ENCODE results near the gene GALNT15. TPM values are rescaled to one million over a fixed set of nuclear protein-coding genes. Genes with fewer than 3 reads are reported as not detected.

GALNT15 gene
- total RNA-seq, 5 donors from 2014 or later (not counting 1 experiment from before 2014, with no cell fraction given): 0.06 TPM; not detected in 4

DNA sequence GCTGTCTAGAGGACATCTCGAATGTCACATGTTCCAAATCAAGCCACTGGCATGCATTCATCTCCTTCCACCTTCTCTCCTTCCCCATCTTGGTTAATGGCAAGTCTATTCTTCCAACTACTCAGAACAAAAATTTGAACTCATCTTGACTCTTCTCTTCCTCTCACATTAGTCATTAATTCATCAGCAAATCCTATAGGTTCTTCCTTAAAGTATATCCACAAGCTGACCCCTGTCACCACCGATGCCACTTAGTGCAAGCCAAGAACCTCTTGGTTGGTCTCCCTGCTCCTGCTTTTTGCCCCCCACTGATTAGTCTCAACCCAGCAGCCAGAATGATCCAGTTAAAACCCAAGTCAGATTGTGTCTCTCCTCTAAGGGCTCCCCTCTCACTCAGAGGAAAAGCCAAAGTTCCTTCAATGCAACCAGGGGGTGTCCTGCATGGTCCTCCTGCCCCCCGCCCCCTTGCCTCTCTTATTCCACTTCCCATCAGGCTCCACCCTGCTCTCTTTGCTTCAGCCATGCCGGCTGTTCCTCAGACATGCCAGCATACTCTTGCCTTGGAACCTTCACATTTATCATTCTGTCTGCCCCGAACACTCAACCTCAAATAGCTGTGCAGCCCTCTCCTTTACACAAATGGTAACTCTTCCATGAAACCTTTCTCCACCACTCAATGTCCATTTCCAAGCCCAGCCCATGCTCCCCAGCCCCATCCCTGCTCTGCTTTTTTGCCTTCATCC is 1.0 kb upstream of the GALNT15 start:
- no peaks in the 10 kb centered on the region for H3K36me3 ChIP-seq (ENCODE audit: control insufficient read depth in 2 of 2, extremely low read depth in 1 of 2, insufficient read depth in 1 of 2, low read length in 1 of 2)
- Mint-ChIP-seq H3K27me3 (peaks cover 16 to 18% of the 10 kb centered on the region in 2 donors), H3K27ac (no peak overlapping the region), H3K4me1 (peaks cover under 1 to 4% (median 4%) of the 10 kb centered on the region in 3 donors), H3K36me3 (no peaks in the 10 kb centered on the region), H3K4me3 (no peak overlapping the region), H3K9me3 (no peaks in the 10 kb centered on the region)
- ATAC-seq (replicated peaks in 1 of 4) (no peak), DNase-seq (no peak)
- WGBS (ENCODE audit: insufficient coverage): 67% methylated on average over 5 of the region's 5 CpGs
- ChIA-PET CTCF (interaction anchor here (0.7 to 1.0 kb wide), 3 partner anchors 9 to 18 kb away, joined by 3 to 5 read pairs (median 4); no protein-coding TSS in a partner anchor), POLR2A (no interaction called here)
- no peak overlapping the region for H3K4me3 ChIP-seq (ENCODE audit: control insufficient read depth in 1 of 2, extremely low read depth in 1 of 2, low read length in 1 of 2)
- no peaks in the 10 kb centered on the region for H3K9me3 ChIP-seq
- H3K27ac ChIP-seq (ENCODE audit: low read length): no peak overlapping the region
- H3K27me3 ChIP-seq (replicated peaks in 1 of 2; ENCODE audit: control insufficient read depth in 2 of 2, extremely low read depth in 1 of 2, insufficient read depth in 2 of 2, low read length in 1 of 2): peaks cover 0 to 15% of the 10 kb centered on the region in 2 experiments
- peaks cover 0 to 5% of the 10 kb centered on the region in 2 experiments for H3K4me1 ChIP-seq (ENCODE audit: control insufficient read depth in 1 of 2, extremely low read depth in 1 of 2, insufficient read depth in 2 of 2, low read length in 2 of 2)

DNA sequence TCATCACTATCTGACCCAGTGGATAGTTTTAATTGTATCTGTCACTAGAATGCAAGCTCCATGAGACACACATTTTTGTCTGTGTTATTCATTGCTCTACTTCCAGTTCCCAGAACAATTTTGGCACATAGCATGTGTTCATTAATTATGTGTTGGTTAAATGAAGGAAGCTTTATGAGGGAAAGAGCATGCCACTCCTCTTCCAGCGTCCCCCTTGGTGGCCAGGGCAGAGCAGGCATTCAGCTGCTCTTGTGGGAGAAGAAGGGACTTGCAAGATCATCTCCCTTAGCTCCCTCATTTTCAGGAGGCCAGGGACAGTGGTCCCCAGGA is 489 bp upstream of the GALNT15 start:
- Histone ChIP-seq H3K27ac (ENCODE audit: low read length) (no peak overlapping the region), H3K9me3 (no peaks in the 10 kb centered on the region), H3K36me3 (ENCODE audit: control insufficient read depth in 2 of 2, extremely low read depth in 1 of 2, insufficient read depth in 1 of 2, low read length in 1 of 2) (no peaks in the 10 kb centered on the region), H3K4me1 (ENCODE audit: control insufficient read depth in 1 of 2, extremely low read depth in 1 of 2, insufficient read depth in 2 of 2, low read length in 2 of 2) (peaks cover 0 to 6% of the 10 kb centered on the region in 2 experiments), H3K27me3 (replicated peaks in 1 of 2; ENCODE audit: control insufficient read depth in 2 of 2, extremely low read depth in 1 of 2, insufficient read depth in 2 of 2, low read length in 1 of 2) (peaks cover 0 to 19% of the 10 kb centered on the region in 2 experiments), H3K4me3 (ENCODE audit: control insufficient read depth in 1 of 2, extremely low read depth in 1 of 2, low read length in 1 of 2) (no peak overlapping the region)
- Mint-ChIP-seq H3K9me3 (no peaks in the 10 kb centered on the region), H3K27ac (no peak overlapping the region), H3K36me3 (no peaks in the 10 kb centered on the region), H3K4me3 (no peak overlapping the region), H3K4me1 (peaks cover 4 to 8% (median 5%) of the 10 kb centered on the region in 3 donors), H3K27me3 (peaks cover 18 to 23% of the 10 kb centered on the region in 2 donors)
- ChIA-PET POLR2A (no interaction called here), CTCF (interaction anchor here (0.7 to 1.0 kb wide), 3 partner anchors 9 to 17 kb away, joined by 3 to 5 read pairs (median 4); no protein-coding TSS in a partner anchor)
- no CpG with 5 or more reads among the region's 1 CpG for WGBS (ENCODE audit: insufficient coverage)
- no peak for DNase-seq
- no peak for ATAC-seq (replicated peaks in 1 of 4)

DNA sequence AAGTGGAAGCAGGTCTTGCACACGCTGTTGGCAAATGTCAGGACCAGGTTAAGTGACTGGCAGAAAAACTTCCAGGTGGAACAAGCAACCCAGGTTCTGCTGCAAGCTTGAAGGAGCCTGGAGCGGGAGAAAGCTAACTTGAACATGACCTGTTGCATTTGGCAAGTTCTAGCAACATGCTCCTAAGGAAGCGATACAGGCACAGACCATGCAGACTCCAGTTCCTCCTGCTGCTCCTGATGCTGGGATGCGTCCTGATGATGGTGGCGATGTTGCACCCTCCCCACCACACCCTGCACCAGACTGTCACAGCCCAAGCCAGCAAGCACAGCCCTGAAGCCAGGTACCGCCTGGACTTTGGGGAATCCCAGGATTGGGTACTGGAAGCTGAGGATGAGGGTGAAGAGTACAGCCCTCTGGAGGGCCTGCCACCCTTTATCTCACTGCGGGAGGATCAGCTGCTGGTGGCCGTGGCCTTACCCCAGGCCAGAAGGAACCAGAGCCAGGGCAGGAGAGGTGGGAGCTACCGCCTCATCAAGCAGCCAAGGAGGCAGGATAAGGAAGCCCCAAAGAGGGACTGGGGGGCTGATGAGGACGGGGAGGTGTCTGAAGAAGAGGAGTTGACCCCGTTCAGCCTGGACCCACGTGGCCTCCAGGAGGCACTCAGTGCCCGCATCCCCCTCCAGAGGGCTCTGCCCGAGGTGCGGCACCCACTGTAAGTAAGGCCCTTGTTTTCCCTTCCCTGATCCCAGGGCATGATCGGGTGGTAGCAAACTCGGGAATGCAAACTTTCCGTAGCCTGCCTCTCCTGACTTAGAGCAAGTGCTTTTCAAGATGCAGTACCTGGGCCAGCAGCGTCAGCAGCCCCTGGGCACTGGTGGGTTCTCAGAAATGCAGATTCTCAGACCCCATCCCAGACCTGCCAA is 759 bp downstream of the GALNT15 start:
- WGBS (ENCODE audit: insufficient coverage): 87% methylated on average over 14 of the region's 19 CpGs
- H3K27ac Mint-ChIP-seq: no peak overlapping the region
- H3K9me3 Mint-ChIP-seq: no peaks in the 10 kb centered on the region
- no peak for DNase-seq
- no peaks in the 10 kb centered on the region for H3K36me3 ChIP-seq (ENCODE audit: control insufficient read depth in 2 of 2, extremely low read depth in 1 of 2, insufficient read depth in 1 of 2, low read length in 1 of 2)
- H3K27me3 Mint-ChIP-seq: peaks cover 18 to 23% of the 10 kb centered on the region in 2 donors
- H3K9me3 ChIP-seq: no peaks in the 10 kb centered on the region
- no peak for ATAC-seq (replicated peaks in 1 of 4)
- H3K27me3 ChIP-seq (replicated peaks in 1 of 2; ENCODE audit: control insufficient read depth in 2 of 2, extremely low read depth in 1 of 2, insufficient read depth in 2 of 2, low read length in 1 of 2): peaks cover 0 to 19% of the 10 kb centered on the region in 2 experiments
- H3K4me3 Mint-ChIP-seq: no peak overlapping the region
- no peaks in the 10 kb centered on the region for H3K36me3 Mint-ChIP-seq
- ChIA-PET POLR2A (no interaction called here), CTCF (interaction anchor here in 1 of 2 donors (0.5 kb wide), 1 partner anchor 363 kb away, joined by 4 read pairs; no protein-coding TSS in a partner anchor)
- H3K4me3 ChIP-seq (ENCODE audit: control insufficient read depth in 1 of 2, extremely low read depth in 1 of 2, low read length in 1 of 2): no peak overlapping the region
- H3K4me1 ChIP-seq (ENCODE audit: control insufficient read depth in 1 of 2, extremely low read depth in 1 of 2, insufficient read depth in 2 of 2, low read length in 2 of 2): peaks cover 0 to 6% of the 10 kb centered on the region in 2 experiments
- H3K27ac ChIP-seq (ENCODE audit: low read length): no peak overlapping the region
- peaks cover 4 to 8% (median 5%) of the 10 kb centered on the region in 3 donors for H3K4me1 Mint-ChIP-seq

DNA sequence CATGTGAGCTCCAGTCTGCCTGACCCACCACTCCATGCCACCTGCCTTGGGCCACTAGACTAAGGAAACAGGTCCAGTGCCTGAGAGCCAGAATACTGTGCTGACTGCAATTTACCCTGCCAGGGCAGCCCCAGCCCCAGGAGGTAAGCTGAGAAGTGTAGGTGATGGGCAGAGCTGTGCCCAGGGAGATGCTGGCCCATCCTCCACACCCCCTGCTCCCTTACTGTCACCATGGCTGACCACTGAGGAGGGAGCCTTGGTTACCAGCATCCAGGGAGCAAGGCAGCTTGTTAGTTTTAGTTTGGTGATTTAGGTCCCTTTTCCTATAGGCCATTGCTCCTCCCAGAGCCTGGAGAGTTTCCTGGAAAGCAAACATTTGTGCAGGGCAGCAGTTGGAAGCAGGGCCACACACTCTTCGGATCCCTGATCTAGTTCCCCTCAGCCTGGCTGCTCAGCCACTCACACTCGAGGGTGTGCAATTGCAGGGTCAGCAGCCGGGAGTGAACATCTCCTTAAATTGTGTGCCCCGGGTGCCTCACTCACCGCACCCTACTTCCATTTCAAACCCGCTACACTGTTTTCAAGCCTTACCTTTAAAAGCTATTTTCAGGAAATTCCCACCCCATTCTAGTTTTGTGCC is 2.0 kb downstream of the GALNT15 start:
- H3K36me3 Mint-ChIP-seq: no peaks in the 10 kb centered on the region
- H3K4me3 ChIP-seq (ENCODE audit: control insufficient read depth in 1 of 2, extremely low read depth in 1 of 2, low read length in 1 of 2): no peak overlapping the region
- H3K27me3 Mint-ChIP-seq: peaks cover 18 to 23% of the 10 kb centered on the region in 2 donors
- H3K27ac ChIP-seq (ENCODE audit: low read length): no peak overlapping the region
- CTCF ChIA-PET: interaction anchor here in 1 of 2 donors (1.0 kb wide), 1 partner anchor 129 kb away, joined by 3 read pairs; no protein-coding TSS in a partner anchor
- H3K4me1 Mint-ChIP-seq: peaks cover 4 to 8% (median 5%) of the 10 kb centered on the region in 3 donors
- H3K4me3 Mint-ChIP-seq: no peak overlapping the region
- no peak for ATAC-seq (replicated peaks in 1 of 4)
- H3K9me3 ChIP-seq: no peaks in the 10 kb centered on the region
- peaks cover 0 to 6% of the 10 kb centered on the region in 2 experiments for H3K4me1 ChIP-seq (ENCODE audit: control insufficient read depth in 1 of 2, extremely low read depth in 1 of 2, insufficient read depth in 2 of 2, low read length in 2 of 2)
- WGBS (ENCODE audit: insufficient coverage): 88% methylated on average over 5 of the region's 6 CpGs
- DNase-seq: no peak
- no peak overlapping the region for H3K27ac Mint-ChIP-seq
- no peaks in the 10 kb centered on the region for H3K36me3 ChIP-seq (ENCODE audit: control insufficient read depth in 2 of 2, extremely low read depth in 1 of 2, insufficient read depth in 1 of 2, low read length in 1 of 2)
- no peaks in the 10 kb centered on the region for H3K9me3 Mint-ChIP-seq
- POLR2A ChIA-PET: no interaction called here
- peaks cover 0 to 19% of the 10 kb centered on the region in 2 experiments for H3K27me3 ChIP-seq (replicated peaks in 1 of 2; ENCODE audit: control insufficient read depth in 2 of 2, extremely low read depth in 1 of 2, insufficient read depth in 2 of 2, low read length in 1 of 2)

DNA sequence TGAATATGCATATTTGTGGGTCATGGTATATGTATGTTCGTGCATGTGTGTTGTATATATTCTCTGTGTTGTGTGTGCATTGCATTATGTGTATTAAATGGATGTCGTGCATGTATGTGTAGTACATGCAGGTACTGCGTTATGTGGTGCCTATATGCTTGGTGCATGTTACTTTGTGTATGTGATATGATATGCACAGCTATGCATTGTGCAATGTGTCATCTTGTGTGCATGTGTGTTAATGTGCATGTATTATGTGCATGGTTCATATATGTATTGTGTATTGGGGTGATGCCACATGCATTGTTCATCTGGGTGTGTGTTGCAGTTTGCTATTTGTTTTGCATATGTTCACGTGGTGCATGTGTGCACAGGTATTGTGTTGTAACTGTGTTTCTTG is 2.9 kb downstream of the GALNT15 start:
- Mint-ChIP-seq H3K27me3 (peaks cover 18 to 23% of the 10 kb centered on the region in 2 donors), H3K27ac (no peak overlapping the region), H3K9me3 (no peaks in the 10 kb centered on the region), H3K4me1 (peaks cover 4 to 8% (median 5%) of the 10 kb centered on the region in 3 donors), H3K36me3 (no peaks in the 10 kb centered on the region), H3K4me3 (no peak overlapping the region)
- H3K27ac ChIP-seq (ENCODE audit: low read length): no peak overlapping the region
- ATAC-seq (replicated peaks in 1 of 4): no peak
- no peak overlapping the region for H3K4me3 ChIP-seq (ENCODE audit: control insufficient read depth in 1 of 2, extremely low read depth in 1 of 2, low read length in 1 of 2)
- ChIA-PET CTCF (interaction anchor here in 1 of 2 donors (1.0 kb wide), 1 partner anchor 130 kb away, joined by 3 read pairs; no protein-coding TSS in a partner anchor), POLR2A (no interaction called here)
- peaks cover 0 to 19% of the 10 kb centered on the region in 2 experiments for H3K27me3 ChIP-seq (replicated peaks in 1 of 2; ENCODE audit: control insufficient read depth in 2 of 2, extremely low read depth in 1 of 2, insufficient read depth in 2 of 2, low read length in 1 of 2)
- H3K4me1 ChIP-seq (ENCODE audit: control insufficient read depth in 1 of 2, extremely low read depth in 1 of 2, insufficient read depth in 2 of 2, low read length in 2 of 2): peaks cover 0 to 6% of the 10 kb centered on the region in 2 experiments
- no peaks in the 10 kb centered on the region for H3K36me3 ChIP-seq (ENCODE audit: control insufficient read depth in 2 of 2, extremely low read depth in 1 of 2, insufficient read depth in 1 of 2, low read length in 1 of 2)
- WGBS (ENCODE audit: insufficient coverage): 90% methylated on average over 4 of the region's 4 CpGs
- no peak for DNase-seq
- no peaks in the 10 kb centered on the region for H3K9me3 ChIP-seq

All from T-cell (primary cell).